GM12872 (cell line): Measurements from ENCODE around the gene BBC3.

Experiments used
- CTCF ChIP-seq: IDR thresholded peaks from 3 replicates; pipeline ENCODE4 v1.5.1; 2011; ENCODE audit warnings: low read depth, mild to moderate bottlenecking, low read length, moderate library complexity; ENCODE audit not compliant: insufficient read depth

Gene BBC3

GRCh38 chr19:47187797-47188196 is 43.2 kb downstream of the BBC3 start:
- no peak for TF ChIP-seq CTCF

GRCh38 chr19:47187335-47187655 is 43.7 kb downstream of the BBC3 start:
- TF ChIP-seq CTCF: no peak

GRCh38 chr19:47186446-47187334 is 44.3 kb downstream of the BBC3 start:
- TF ChIP-seq CTCF: peak; percentile 11; the same call in 1 of the 3 replicates

GRCh38 chr19:47183601-47184000 is 47.4 kb downstream of the BBC3 start:
- no peak for TF ChIP-seq CTCF

GRCh38 chr19:47179653-47180310 is 51.2 kb downstream of the BBC3 start:
- no peak for TF ChIP-seq CTCF

- no peak for TF ChIP-seq CTCF
Measured at GRCh38 chr19:47176627-47177090, 54.3 kb downstream of the BBC3 start.

- no peak for TF ChIP-seq CTCF
Measured at GRCh38 chr19:47176071-47176626, 54.9 kb downstream of the BBC3 start.
